Pulmonary artery endothelial cell (primary cell): ENCODE data around the gene ABCC6. TPM values are rescaled to one million over a fixed set of nuclear protein-coding genes. Genes with fewer than 3 reads are reported as not detected.
"Not testable (repeated sequence)": the region's sequence is repeated elsewhere in the genome, so short reads cannot be mapped to it uniquely, and the experiment has no call there.

ENCODE experiments used
- DNase-seq: peaks from one replicate; pipeline ENCODE4 v3.0.0-alpha.2; 2011; ENCODE audit warnings: low read depth, low spot score
- total RNA-seq: library from RNA; depleted of rRNA; stranded (reverse); fragments of >200 nt; gene quantifications from 2 replicates; pipeline ENCODE4 v1.2.3, GENCODE V29; 2014

ABCC6 gene
- total RNA-seq, 1 donor from 2014 or later, result 0.20 TPM

GRCh38 chr16:16190546-16190945, 32.7 kb downstream of the ABCC6 start:
- no peak for DNase-seq

DNA sequence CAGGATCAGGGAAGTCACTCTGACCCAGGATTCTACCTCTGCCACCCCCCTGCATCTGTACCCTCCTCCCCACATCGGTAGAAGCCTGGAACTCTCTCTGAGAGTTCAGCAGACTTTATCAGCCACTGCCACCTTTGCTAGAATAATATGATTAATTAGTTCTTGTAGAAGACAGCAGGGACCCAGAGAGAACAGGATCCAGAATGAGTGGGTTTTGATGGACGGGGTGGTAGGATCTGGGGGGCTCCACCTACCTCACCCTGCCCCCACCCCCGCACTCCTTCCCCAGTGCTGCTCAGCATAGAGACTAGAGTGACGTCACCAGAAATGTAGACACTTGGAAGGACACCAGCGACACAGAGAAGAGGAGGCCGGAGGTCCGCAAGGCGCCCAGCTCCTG, 33.5 kb downstream of the ABCC6 start:
- no peak for DNase-seq

- no peak for DNase-seq
Measured at GRCh38 chr16:16188827-16189226, 34.5 kb downstream of the ABCC6 start.

DNA sequence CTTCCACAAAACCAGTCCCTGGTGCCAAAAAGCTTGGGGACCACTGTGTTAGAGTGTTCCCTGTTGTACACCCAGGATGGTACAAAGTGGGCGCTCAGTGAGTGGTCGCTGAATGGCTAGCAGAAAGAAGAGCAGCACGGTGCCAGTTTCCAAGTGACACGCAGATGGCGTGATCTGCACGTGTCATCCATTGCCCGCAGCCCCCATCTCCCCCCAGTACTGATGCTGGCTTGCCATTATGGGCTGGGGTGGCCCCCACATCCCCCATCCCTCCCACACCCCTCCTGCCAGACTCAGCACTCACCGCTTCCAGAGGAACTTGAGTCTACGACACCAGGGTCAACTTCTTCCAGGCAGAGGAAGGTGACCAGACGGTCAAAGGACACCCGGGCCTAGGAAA, 36.5 kb downstream of the ABCC6 start:
- no peak for DNase-seq

- no peak for DNase-seq
Measured at GRCh38 chr16:16185095-16185494, 38.2 kb downstream of the ABCC6 start.

- DNase-seq, result no peak
Measured at GRCh38 chr16:16184594-16184993, 38.7 kb downstream of the ABCC6 start.

DNA sequence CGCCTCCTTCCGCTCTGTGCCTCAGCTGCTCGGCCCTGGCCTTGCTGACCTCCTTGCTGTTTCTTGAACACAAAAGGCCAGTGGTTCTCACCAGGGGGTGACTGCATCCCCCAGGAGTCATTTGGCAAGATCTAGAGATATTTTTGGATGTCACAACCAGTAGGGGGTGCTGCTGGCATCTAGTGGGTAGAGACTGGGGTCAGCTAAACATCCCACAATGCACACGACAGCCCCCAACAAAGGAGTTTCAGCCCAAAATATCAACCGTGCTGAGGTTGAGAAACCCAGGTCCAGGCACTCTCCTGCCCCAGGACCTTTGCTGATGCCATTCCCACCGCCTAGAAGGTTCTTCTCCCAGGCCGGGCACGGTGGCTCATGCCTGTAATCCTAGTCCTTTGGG, 39.7 kb downstream of the ABCC6 start:
- no peak for DNase-seq

DNA sequence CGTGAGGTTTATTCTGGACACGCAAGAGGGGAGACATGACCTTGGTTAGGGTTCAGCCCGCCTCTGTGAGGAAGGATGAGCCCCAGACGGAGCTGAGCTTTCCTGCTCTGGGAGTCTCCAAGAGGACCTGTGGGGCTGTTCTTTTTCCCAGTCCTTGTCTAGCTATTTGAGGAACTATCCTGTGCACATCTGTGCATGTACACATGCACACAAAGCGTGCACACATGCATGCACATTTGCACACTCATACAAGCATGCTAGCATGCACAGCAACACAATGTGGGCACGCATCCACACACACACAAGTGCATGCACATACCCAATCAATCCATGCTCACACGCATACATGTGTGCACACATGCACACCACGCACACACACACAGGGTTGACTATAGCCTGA, 40.4 kb downstream of the ABCC6 start:
- DNase-seq, result no peak

GRCh38 chr16:16181748-16182147, 41.5 kb downstream of the ABCC6 start:
- DNase-seq, result not testable (repeated sequence)

DNA sequence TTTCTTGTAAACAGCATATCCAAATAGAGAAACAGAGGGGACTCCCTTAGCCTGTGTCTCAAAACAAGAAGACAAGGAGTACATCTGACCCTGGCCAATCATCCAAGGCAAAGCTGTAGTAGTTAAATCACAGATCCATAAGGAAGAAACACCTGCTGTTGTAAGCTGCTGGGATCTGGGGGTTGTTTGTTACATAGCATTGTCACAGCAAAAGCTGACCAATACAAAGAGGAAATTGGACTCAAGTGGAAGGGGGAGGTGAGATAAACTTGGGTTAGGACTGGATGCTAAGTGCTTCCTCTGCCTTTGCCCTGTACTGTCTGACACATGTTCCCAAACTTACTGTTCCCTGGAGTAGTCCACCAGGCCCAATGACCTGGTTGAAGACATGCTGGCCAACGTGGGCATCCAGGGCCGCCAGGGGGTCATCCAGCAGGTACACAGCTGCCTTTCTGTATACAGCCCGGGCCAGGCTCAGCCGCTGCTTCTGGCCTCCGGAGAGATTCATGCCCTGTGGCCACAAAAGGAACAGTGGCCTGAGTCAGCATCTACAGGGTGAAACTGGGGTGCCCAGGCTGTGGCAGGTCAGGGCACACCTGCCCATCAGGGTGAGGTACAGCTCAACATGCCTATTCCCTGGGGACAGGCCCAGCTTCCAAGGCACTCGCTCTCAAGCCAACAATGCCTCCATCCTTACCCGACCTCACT, 44.7 kb downstream of the ABCC6 start:
- DNase-seq, result no peak

DNA sequence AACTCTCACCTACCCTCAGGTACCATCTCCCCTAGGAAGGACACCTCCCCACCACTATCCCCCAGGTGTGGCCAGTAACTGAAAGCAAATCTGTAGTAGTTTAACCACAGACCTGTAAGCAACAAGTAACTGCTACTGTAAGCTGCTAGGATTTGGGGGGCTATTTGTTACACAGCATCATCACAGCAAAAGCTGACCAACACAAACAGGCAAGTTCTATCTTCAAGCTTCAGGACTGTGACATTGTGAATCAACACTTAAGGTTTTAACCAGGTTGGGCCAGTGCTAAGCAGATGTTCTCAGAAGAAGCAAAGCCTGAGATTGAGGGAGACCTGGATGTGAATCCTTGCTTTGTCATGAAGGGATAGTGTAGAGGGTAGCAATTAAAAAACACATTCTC, 47.0 kb downstream of the ABCC6 start:
- DNase-seq, result no peak

- DNase-seq, result no peak
Measured at GRCh38 chr16:16175296-16175695, 48.0 kb downstream of the ABCC6 start.

GRCh38 chr16:16172991-16173390, 50.3 kb downstream of the ABCC6 start:
- DNase-seq, result no peak

DNA sequence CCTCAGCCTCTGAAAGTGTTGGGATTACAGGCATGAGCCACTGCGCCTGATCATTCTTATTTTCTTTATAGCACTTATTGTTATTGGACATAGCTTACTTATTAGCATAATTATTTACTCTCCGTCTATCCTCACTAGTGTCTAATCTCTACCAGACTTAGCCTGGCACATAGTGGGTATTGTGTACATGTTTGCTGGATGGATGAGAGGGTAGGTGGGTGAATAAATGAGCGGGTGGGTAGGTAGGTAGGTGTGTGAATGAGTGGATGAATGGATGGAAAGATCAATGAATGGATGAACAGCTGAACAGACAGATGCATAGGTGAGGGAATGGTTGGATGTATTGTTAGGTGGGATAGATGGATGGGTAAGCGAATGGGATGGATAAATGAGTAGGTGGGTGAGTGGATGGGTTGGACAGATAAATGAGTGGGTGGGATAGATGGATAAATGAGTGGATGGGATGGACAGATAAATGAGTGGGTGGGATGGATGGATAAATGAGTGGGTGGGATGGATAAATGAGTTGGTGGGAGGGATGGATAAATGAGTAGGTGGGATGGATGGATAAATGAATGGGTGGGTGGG, 51.9 kb downstream of the ABCC6 start:
- DNase-seq, result no peak

DNA sequence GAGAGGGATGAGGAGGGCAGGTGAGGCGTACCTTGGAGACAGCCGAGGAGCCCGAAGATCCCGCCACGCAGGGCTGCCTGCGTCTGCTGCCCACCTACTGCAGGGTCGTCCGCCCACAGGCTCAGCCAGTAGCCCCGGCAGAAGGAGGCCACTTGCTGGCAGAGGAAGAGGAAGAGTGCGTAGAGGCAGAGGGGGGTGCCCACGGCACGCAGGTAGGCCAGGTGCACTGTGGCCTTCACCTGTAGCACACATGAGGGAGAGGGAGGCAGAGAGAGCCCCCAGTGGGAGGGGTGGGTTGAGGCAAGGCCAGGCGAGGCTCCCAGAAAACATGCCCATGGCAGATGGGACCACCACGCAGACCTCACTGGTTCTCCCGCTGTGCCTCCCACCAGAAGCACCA, 53.7 kb downstream of the ABCC6 start:
- no peak for DNase-seq

DNA sequence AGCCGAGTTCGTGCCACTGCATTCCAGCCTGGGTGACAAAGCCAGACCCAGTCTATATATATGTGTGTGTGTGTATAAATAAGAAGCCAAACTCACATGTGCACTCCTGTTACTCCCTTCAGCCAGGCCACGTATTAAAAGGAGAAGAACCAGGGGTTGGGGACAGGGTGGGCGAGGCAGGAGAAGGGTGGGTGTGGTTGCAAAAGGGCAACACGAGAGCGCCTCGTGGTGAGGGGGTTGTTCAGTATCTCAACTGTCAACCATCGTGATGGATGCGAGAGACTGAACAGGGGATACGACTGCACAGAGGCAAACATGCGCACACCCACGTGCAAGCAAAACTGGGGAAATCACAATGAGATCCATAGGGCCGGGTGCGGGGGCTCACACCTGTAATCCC, 54.9 kb downstream of the ABCC6 start:
- no peak for DNase-seq

DNA sequence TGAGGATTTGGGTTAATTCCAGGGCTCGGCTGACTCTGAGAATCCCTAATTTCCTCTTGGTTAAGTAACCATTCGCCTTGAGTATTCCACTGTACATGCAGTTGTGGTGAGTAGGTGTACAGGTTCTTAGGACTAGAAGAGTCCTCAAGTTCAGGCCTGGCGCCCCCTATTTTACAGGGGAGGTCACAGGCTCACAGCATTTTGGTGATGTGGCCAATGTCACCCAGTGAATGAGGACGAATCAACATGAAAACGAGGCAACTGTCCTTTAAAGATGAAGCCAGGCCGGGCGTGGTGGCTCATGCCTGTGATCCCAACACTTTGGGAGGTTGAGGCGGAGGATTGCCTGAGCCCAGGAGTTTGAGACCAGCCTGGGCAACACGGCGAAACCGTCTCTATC, 55.4 kb downstream of the ABCC6 start:
- DNase-seq, result no peak

- no peak for DNase-seq
Measured at GRCh38 chr16:16166949-16167348, 56.3 kb downstream of the ABCC6 start.

GRCh38 chr16:16166085-16166484, 57.2 kb downstream of the ABCC6 start:
- DNase-seq, result no peak

DNA sequence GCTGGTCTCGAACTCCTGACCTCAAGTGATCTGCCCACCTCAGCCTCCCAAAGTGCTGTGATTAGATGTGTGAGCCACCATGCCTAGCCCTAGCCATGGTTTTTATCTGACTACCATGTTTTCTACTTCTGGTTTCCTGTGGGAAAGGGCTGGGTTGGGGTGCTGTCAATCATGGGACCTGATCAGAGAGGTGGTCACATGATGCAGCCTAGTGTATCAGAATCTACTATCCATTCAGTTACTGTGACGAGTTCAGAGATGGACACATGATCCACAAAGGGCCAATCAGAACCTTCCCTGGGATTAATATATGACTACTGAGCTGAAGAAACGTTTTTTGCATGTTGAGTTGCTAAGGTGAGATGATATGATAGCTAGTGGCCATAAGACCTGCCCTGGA, 59.1 kb downstream of the ABCC6 start:
- DNase-seq, result no peak

GRCh38 chr16:16163571-16163970, 59.7 kb downstream of the ABCC6 start:
- no peak for DNase-seq

DNA sequence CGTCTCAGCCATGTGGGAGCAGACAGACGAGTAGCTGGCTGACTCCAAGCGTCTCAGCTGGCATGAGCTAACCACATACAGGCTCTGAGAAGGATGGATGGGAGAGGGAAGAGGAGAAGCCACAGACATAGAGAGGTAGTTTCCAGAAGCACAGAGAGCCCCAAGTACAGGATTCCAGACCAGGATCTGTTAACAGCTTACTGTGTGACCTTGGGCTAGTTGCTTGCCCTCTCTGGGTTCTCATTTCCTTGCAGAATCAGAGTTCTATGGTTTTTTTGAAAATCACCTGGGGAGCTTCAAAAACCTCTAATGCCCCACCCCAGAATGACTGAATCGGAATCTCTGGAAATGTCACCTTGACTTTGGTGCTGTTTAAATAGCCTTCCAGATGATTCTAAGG, 60.2 kb downstream of the ABCC6 start:
- no peak for DNase-seq

DNA sequence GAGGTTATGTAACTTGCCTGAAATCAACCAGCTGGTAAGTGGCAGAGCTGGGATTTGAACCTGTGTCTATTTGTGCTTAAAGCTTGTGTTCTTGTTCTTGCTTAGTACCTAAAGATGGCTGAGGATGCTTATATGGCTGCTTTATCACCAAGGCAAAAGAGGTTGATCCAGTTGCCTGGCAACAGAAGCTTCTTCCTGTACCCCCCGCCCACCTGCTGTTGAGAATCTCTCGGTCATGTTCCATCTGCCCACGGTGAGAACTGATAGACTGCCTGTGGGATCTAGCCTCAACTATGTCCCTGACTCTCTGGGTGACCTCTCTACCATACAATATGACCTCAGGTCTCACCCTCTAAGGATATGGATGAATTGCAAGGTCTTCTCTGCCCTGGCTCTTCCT, 60.7 kb downstream of the ABCC6 start:
- no peak for DNase-seq

GRCh38 chr16:16161840-16162239, 61.5 kb downstream of the ABCC6 start:
- DNase-seq, result not testable (repeated sequence)
